GM21447 (cell line): ENCODE results near the gene TMC3.

Source experiments
- ATAC-seq: cut with Tn5 transposase; IDR thresholded peaks from one replicate; pipeline ENCODE4 v1.9.1; 2021; ENCODE audit not compliant: unreplicated experiment

TMC3 gene

DNA sequence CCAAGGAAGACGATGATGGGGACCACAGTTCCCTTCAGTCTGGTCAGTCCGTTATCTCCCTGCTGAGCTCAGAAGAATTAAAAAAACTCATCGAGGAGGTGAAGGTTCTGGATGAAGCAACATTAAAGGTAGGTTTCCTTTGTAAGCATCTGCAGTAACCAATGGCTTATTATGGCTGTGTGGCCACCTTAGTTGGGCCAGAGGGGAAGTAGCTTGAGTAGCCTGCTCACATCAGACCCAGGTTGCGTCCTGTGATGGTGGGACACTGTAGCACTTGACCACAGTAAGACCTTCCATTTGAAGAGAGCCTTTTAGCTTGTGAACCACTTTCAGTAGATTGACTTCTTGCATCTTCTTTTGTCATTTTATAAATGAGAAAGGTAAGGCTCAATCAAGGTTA is 72.6 kb downstream of the TMC3 start:
- ATAC-seq = no peak

DNA sequence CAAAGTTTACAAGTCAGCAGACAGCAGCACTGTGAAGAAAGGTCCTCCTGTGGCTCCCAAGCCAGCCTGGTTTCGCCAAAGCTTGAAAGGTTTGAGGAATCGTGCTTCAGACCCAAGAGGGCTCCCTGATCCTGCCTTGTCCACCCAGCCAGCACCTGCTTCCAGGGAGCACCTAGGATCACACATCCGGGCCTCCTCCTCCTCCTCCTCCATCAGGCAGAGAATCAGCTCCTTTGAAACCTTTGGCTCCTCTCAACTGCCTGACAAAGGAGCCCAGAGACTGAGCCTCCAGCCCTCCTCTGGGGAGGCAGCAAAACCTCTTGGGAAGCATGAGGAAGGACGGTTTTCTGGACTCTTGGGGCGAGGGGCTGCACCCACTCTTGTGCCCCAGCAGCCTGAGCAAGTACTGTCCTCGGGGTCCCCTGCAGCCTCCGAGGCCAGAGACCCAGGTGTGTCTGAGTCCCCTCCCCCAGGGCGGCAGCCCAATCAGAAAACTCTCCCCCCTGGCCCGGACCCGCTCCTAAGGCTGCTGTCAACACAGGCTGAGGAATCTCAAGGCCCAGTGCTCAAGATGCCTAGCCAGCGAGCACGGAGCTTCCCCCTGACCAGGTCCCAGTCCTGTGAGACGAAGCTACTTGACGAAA is 74.3 kb downstream of the TMC3 start:
- ATAC-seq = no peak

GRCh38 chr15:81299156-81299555 is 74.9 kb downstream of the TMC3 start:
- no peak for ATAC-seq

GRCh38 chr15:81298611-81299010 is 75.4 kb downstream of the TMC3 start:
- no peak for ATAC-seq

GRCh38 chr15:81297603-81298575 is 76.1 kb downstream of the TMC3 start:
- no peak for ATAC-seq

GRCh38 chr15:81297147-81297572 is 76.9 kb downstream of the TMC3 start:
- ATAC-seq = no peak

GRCh38 chr15:81296673-81297072 is 77.3 kb downstream of the TMC3 start:
- peak; percentile 40 for ATAC-seq

DNA sequence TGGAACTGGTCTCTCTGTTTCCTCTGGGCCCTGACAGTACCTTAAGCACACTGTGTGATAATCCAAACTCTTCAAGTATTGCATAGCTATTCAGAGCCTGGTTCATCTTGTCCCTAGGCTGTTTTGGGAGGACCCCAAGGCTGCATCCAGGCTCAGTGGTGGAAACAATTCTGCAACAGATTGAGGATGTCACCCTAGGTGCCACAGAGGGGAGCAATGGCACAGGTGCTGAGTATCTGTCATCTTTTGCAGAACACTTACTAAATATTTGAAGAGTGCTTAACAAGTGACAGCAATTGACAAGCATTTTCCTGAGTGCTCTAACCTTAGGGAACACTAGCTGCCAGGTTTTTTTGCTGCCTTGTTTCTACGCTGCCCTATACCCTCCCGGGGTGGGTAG is 77.8 kb downstream of the TMC3 start:
- ATAC-seq = no peak

GRCh38 chr15:81295486-81296121 is 78.4 kb downstream of the TMC3 start:
- no peak for ATAC-seq

- no peak for ATAC-seq
These were observed 79.5 kb downstream of the TMC3 start for GRCh38 chr15:81294516-81294880.

DNA sequence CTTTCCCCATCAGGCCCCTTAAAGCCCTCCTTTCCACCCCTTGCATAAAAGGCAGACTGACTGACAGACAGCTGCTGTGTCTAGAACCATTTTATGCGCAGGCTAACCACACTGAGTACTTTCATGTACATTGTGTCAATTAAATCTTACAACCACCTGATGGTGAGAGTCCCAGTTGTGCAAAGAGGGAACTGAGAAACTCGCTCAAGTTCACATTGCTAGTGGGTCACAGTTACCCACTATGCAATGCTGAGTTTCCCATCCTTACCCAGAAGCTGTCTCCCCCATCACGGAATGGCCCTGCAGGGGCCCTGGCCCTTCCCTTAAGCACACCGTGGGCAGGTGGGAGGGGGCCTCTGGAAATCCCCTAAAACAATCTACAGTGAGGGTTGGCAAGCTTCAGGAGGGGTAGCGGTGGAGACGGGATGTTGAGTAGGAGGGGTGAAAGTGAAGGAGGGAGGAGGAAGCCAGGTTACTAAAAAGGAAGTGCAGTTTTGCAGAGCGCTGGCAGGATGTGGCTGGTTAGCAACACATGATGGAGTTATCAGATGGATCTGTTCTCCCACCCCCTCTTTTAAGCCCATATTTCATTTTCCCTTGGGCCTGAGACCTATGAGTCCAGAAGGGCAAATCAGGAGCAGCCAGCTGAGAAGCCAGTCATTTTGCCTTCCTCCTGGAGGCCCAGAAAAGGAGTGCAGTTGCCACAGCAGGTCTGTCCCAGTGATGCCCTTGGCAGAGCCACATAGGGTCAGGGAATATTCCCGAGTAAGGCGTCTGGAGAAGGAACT is 80.1 kb downstream of the TMC3 start:
- ATAC-seq = peak; percentile 60

- ATAC-seq = peak; percentile 34
These were observed 81.5 kb downstream of the TMC3 start for GRCh38 chr15:81292523-81293001.

- ATAC-seq = no peak
These were observed 82.0 kb downstream of the TMC3 start for GRCh38 chr15:81291916-81292522.

DNA sequence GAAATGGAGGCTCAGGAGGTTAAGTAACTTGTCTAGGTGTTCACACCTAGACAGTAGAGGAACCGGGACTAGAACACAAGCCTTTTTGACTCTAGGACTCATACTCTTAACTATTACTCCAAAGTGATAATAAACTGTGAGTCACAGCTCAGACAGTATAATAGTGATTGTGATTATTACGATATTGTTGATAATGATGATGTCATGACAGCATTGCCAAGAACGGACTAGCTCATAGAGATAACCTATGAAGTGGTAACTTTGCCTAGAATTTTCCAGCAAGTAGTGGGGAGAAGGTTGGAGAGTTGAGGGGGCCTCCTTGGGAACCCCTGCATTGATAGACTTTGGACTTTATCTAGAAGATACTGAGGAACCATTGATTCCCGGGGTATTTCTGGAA is 84.1 kb downstream of the TMC3 start:
- ATAC-seq = no peak

- no peak for ATAC-seq
These were observed 85.4 kb downstream of the TMC3 start for GRCh38 chr15:81288616-81289015.

GRCh38 chr15:81288040-81288439 is 86.0 kb downstream of the TMC3 start:
- no peak for ATAC-seq

GRCh38 chr15:81286621-81287121 is 87.3 kb downstream of the TMC3 start:
- ATAC-seq = no peak

DNA sequence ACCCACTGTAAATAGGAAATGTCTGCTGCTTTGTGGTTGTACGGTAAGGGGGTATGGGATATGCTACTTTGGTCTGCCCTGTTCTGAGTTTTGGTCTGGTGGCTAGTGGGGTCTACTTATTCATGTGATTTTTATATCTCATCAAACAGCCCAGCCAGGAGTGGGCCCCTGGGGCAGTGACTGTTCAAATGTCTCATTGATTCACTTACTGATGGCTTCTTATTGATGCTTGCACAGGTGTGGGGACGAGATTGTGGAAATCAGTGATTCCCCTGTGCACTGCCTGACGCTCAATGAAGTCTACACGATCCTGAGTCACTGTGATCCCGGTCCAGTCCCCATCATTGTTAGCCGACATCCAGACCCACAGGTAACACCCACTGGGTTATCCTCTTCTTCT is 88.6 kb downstream of the TMC3 start:
- ATAC-seq = no peak

GRCh38 chr15:81284256-81285031 is 89.6 kb downstream of the TMC3 start:
- peak; percentile 61 for ATAC-seq
